GM21825 (cell line): ENCODE measurements around the gene DOLPP1.
A peak's percentile ranks its signal among the peaks of the same experiment; 100 is the strongest.

ENCODE experiments used
- ATAC-seq: cut with Tn5 transposase; IDR thresholded peaks from one replicate; pipeline ENCODE4 v1.9.1; 2021; ENCODE audit warnings: mild to moderate bottlenecking, moderate library complexity; ENCODE audit not compliant: unreplicated experiment

DOLPP1 gene

DNA sequence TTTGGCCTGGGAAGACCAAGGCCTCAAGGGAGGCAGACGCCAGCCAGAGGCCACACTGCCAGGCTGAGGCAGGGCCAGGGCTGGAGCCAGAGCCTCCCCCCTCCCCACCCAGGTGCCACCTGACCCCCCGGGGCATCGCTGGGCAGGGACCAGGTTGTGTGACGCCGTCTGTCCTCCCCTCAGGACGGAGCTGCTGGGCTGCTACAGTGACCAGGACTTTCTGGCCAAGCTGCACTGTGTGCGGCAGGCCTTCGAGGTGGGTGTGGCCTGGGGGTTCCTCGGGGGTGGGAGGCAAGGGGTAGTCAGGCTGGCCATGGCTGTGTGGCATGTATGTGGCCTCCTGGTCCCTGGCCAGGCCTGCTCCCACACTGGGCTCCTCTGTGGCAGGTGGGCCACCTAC lies 17.9 kb upstream of the DOLPP1 start:
- ATAC-seq = no peak

DNA sequence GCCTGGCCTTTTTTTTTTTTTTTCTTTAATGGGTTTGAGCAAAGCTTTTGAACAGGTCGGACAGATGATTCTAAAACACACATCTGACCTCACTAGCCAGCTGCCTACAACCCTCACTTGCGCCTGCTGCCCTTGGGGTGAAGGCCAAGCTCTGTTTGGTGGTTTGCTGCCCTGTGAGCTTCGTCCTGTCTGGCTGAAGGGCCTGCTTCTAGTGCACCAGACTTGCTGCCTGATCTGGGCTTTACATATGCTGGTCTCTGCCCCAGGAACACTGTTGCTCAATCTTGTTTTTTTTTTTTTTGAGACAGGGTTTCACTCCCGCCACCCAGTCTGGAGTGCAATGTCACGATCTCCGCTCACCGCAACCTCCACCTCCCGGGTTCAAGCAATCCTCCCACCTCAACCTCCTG lies 16.4 kb upstream of the DOLPP1 start:
- no peak for ATAC-seq

DNA sequence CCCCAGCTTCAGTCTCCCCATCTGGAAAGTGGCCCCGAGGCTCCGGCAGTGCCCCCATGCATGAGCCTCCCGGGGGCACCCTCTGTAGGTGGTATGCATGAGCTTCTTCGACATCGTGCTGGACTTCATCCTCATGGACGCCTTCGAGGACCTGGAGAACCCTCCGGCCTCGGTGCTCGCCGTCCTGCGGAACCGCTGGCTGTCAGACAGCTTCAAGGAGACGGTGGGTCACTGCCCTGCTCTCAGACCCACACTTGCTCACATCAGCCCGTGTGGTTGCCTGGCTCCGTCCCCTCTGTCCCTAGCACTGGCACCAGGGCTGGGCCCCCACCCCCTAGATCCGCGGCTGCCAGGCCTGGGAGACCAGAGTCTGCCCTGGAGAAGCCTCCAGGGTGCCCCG lies 12.8 kb upstream of the DOLPP1 start:
- no peak for ATAC-seq

DNA sequence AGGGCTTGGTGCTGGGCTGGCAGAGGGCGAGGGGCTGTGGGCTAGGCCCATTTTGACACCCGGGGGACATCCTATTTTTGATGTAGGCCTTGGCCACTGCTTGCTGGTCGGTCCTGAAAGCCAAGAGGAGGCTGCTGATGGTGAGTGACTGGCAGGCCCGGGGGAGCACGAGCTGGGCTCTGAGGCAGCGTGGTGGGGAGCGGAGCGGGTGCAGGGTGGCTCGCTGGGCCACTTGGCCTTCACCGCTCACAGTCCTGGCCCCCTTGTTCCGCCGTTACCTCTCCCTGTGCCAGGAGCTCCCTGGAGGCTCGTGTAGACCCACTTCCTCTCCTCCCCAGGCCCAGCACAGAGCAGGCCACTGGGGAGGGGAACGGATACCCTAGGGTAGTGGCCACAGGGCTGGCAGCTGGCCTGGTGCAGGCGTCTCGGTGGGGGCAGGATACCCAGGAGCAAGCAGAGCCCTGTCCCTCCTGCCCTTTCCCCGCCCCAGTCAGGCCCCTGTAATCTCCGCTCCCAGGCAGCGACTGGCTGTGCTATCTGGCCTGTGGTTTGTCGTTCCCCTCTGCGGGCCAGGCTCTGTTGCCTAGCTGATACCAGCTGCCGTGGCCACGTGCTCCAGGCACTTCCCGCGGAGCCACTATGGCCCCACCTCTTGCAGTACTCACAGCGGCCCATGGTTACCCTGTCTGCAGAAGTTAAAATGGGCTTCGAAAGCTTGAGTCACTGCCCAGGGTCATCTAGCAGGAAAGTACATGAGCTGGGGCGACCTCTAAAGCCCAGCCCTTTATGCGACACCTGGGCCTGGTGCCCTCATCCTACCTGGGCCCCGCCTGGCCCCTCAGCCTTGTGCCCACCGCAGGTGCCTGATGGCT lies 11.7 kb upstream of the DOLPP1 start:
- peak; percentile 72 for ATAC-seq

DNA sequence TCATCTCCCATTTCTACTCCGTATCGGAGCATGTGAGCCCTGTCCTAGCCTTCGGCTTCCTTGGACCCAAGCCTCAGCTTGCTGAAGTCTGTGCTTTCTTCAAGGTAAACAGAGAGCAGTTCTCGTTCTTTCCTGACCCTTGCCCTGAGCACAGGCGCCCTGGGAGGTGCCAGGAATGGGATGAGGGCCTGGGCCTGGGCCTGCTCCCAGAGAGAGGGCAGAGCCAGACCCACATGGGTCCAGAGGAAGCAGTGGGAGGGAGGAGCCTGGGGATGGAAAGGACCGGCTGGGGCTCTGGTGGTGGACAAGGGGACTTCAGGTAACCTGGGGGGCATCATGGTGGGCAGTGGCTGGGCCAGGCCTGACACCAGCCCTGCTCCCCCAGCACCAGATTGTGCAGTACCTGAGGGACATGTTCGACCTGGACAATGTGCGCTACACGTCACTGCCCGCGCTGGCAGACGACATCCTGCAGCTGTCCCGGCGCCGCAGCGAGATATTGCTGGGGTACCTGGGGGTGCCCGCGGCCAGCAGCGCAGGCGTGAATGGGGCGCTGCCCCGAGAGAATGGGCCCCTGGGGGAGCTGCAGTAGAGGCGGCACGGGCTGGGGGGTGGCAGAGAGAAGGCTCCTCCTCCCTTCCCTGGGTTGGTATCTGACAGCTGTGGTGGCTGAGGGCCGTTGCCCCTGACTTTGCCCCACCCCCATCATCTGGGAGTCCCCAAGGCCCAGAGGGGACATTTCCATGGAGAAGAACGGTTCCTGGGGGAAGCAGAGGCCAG lies 10.9 kb upstream of the DOLPP1 start:
- no peak for ATAC-seq

DNA sequence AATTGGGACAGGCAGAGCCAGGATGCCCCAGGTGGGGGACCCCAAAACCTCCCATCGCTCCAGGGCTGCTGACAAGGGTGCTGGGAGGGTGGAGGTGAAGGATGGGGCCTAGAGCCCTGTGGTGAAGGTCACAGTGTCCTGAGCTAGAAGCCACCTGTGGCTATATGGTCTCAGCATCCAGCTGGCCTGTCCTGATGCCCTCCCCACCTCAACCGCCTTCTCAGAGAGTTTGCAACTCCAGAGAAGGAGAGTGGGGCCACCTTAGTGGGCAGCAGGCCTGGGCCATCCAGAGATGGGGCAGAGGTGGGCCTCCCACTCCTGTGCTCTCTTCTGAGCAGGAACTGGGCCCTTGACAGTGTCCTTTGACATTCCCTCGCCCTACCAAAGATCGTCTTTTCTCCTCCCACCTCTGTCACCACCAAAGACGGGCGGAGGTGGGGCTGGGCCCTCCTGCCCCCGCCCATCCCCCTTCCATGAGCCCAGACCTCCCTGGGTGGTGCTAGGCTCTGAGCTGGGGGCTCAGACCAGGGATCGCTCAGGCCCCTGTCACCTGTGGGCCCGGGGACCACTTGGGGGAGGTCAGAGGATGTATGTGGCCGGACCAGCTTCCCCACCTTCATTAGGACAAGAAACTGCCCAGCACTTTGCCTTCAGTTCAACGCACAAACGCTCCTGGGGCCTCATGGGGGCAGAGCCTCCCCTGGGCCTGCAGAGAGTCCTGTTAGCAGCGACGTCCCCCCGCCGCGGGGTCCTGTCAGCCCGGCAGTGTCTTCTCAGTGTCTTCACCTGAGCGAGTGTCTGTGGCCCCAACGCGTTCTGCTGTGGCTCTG lies 10.0 kb upstream of the DOLPP1 start:
- ATAC-seq = no peak

DNA sequence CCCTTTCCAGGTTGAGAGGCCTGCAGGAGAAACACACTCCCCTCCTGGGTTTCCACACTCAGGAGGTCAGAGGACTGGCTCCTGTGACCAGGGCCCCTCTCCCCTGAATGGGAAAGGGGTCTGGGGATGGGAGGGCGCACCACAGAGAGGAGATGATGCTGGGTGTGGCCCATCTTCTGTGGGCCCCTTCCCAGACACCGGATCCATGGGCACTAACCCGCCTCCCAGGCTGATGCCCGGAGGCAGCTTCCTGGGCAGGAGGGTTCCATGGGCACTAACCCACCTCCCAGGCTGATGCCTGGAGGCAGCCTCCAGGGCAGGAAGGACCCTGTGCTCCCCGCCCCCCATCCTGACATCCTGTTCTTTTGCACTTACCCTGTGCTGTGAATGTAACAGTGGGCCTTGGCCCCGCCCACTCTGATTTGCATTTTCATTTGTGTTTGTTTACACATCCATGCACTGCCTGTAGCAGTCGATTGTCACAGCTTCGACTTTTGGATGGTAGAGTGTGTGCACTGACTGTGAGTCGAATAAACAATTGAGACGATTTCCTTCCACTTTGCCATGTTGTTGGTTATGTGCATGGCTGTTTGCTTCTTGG lies 9.3 kb upstream of the DOLPP1 start:
- ATAC-seq = no peak

DNA sequence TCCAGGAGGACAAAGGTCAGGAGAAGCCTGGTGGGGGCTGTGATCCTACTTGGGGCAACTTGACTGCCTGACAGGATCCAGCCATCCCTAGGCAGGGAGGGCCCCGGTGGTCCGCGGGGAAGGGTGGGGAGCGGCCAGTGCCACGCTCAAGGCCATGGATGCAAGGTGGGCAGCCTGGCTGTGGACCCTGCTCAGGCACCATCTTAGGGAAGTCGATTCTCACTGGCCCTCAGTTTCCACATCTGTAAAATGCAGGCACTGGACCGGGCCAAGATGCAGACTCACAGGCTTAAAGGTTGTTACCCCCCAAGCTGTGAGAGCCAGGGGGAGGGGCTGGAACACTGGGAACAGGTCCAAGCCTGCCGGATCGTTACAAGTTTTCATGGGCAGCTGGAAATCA lies 8.7 kb upstream of the DOLPP1 start:
- ATAC-seq = no peak

DNA sequence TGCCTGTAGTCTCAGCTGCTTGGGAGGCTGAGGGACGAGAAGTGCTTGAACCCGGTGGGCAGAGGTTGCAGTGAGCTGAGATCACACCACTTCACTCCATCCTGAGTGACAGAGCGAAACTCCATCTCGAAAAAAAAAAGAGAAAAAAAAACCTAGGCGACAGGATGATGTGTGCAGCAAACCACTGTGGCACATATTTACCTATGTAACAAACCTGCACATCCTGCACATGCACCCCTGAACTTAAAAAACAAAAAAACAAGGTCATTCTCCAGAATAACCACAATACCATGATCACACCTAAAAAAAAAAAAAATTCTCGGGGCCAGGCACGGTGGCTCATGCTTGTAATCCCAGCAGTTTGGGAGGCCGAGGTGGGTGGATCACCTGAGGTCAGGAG lies 7.5 kb upstream of the DOLPP1 start:
- no peak for ATAC-seq

DNA sequence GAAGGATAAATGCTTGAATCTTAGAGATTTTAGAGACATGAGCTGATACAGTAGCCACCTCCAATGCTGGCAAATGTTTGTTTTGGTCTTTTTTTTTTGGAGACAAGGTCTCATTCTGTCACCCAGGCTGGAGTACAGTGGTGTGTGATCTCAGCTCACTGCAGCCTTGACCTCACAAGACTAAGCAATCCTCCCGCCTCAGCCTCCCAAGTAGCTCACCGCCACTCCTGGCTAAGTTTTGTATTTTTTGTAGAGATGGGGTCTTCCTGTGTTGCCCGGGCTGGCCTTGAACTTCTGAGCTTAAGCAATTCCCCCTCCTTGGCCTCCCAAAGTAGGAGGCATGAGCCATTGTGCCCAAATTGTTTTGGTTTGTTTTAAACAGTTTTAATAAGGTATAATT lies 6.8 kb upstream of the DOLPP1 start:
- no peak for ATAC-seq

DNA sequence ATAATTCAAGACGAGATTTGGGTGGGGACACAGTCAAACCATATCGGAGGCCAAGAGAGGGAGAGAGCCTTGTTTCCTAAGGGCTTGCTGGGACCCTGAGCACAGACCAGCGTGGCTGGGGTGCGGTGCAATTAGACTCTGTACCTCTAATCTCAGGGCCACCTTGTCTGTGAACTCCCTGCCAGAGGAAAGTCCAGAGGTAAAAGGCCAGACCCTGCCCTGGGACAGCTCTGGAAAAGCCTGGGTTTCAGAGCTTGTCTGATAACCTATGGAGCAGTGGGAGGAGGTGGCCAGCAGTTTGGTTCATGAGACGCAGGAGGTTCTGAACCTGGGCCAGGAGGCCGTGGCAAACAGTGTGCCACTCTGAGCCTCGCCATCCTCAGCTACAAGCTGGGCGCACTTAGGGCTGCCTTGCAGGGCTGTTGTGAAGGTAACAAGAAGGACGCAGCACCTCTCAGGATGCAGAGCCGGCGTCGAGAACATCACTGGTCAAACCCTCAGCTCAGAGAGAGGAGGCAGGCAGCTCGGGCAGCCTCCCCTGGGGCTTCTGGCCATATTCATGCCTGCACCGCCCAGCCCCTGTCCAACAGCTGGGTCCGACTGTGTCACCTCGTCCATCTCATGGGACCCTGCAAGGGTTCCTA lies 4.8 kb upstream of the DOLPP1 start:
- no peak for ATAC-seq

DNA sequence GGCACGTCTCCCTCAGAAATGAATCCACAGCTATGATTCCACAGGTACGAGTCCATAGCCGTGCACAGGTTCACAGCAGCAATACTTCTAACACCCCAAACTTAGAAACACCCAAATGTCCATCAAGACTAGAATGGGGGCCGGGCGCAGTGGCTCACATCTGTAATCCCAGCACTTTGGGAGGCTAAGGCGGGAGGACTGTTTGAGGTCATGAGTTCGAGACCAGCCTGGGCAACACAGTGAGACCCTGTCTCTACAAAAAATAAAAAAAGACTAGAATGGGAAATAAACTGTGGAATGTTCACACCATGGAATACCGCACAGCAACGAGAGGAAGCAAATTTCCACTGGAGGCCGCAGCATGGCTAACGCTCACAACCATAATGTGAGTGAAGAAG lies 4.3 kb upstream of the DOLPP1 start:
- ATAC-seq = no peak

DNA sequence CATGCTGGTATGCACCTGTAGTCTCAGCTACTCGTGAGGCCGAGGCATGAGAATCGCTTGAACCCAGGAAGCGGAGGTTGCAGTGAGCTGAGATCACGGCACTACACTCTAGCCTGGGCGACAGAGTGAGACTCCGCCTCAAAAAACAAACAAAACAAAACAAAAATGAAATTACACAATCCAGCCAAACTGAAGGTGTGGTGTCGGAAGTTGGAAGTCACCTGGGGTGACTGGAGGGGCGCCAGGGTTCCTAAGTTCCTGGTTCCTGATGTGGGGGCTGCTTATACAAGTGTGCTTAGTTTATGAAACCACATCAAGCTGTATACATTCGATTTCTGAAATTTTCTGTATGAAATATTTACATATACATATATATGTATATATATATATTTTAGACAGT lies 3.7 kb upstream of the DOLPP1 start:
- no peak for ATAC-seq

DNA sequence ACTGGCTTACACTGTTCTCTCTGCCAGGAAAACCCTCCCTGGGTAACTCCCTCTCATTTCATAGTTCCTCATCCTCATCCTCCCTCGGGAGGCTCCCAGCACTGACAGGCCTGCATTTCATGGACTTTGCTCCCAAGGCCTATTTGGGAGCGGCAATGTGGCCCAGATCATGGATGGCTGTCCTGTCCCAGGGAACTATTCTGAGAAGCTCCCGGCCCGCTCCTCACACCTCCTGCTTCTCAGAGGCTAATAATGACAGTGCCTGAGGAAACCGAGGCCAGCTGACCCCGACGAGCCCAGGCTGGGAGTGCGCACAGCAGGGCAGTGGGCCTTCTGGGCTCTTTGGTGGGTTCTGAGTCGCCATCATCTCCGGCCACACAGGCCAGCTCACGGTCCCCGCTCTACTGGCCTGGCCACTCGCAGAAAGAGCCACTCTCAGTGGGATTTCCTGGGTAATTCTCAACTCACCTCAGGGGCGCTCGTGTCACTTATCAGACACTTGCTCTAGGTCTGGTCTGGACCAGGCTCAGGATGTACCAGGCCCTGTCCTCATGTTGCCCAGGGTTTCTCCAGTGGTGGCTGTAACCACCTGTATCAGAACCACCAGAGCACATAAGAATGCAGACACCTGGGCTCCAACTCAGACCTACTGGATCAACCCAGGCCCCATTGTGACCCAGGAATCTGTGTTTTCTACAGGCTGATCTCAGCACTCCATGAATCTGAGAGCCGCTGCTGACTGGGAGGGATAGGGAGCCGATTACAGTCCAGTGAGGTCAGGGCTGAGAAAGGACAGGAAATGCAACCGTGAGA lies 2.0 kb upstream of the DOLPP1 start:
- ATAC-seq = no peak

DNA sequence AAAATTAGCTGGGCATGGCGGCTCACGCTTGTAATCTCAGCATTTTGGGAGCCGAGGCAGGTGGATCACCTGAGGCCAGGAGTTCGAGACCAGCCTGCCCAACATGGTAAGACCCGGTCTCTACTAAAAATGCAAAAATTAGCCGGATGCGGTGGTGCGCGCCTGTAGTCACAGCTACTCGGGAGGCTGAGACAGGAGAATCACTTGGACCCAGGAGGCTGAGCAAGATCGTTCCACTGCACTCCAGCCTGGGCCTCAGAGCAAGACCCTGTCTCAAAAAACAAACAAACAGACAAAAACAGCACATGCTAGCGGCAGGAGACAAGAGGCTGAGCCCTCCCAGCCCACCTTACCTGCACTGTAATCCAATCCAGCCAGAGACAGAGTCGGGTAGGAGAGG lies 1.1 kb upstream of the DOLPP1 start:
- no peak for ATAC-seq

DNA sequence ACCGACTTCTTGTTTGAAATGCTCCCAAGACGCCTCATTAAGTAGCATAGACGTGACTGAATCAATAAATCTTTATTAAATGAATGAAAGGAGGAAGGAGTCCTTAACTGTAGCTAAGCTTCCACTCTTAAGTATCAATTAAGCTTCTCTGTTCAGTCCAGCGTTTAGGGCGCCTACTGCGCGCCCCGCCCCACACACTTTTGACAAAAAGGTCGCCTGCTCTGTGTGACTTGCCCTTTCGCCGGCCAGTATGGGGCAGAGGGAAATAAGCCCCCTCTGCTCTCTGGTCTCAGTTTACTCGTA lies 662 bp upstream of the DOLPP1 start:
- no peak for ATAC-seq

DNA sequence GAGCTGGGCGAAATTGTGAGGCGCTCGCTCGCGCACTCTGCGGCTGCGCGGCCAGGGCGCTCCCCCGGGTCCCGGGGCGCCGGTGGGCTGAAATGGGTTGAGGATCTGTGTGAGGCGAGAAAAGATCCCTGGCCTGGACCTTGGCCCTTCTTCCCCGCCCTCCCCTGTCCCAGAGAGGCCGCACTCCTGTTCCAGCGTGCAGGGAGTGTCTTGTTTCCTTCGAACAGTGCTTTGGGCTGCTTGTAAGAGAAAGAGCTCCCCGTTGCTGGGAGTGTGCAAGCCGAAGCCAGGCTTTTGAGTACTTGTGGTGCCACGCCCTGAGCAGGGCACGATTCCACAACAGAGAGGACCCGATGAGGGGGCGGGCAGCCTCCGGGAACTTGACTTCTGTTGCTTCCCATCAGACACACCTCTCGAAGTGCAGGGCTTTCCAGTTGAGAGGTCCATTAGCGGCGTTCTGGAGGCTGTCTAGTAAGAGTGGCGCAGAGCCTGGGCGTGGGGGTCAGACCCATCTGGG lies 535 bp downstream of the DOLPP1 start:
- no peak for ATAC-seq

DNA sequence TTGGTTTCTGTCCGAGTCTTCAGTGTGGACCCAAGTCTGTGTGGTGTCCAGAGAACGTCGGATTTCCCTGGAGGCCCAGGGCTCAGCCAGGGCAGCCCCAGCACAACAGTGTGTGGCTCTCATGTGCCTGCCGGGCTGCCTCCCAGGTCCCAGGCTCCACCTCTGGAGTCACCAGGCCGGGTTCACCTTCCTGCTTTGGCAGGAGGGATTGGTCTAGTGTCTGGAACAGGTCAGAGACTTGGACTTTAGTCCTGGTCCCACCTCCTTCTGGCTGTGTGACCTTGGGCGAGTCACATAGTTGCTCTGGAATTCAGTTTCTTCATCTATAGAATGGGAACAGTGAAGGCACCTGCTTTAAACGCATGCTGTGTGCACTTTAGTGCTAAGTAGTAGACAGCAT lies 3.2 kb downstream of the DOLPP1 start:
- no peak for ATAC-seq

DNA sequence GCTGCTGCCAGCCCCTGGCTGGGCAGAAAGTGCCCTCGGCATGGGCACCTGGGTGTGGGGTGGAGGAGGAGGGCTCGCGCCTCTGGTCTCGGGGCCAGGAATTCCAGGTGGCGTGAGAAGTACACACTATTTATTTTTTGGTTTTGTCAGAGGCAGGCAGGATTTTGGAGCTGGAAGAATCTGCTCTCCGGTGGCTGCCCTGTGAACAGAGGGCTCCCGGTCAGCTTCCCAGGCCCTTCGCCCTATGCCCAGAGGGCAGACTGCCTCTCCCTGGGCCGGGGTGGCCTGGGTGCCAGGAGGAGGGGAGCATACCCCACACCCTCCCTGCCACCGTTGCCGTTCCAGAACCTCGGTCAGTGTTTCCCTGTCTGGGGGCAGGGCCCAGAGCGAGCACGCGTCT lies 8.3 kb downstream of the DOLPP1 start:
- no peak for ATAC-seq
